ENCODE data around the gene KRABD2.
A peak's percentile ranks its signal among the peaks of the same experiment; 100 is the strongest.

The KRABD2 gene

DNA sequence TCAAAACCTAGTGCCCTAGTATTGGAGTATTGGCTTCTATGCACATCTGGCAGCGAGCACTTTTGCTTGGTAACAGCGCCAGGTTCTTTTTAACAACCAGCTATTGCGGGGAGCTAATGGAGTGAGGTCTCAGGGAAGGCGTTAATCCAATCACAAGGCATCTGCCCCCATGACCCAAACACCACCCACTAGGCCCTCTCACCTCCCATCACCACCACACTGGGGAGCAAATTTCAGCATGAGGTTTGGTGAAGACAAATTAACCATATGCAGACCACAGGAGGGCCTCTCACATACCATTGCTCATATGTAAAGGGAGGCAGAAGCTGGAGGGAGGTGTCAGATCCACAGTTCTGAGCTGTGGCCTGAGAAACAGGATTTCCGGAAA lies 37.8 kb downstream of the KRABD2 start:
- no peaks in the 10 kb centered on the region for H3K9me3 Mint-ChIP-seq
- H3K9ac ChIP-seq (ENCODE audit: insufficient read depth, low read length, poor library complexity, severe bottlenecking): no peak overlapping the region
- no peaks in the 10 kb centered on the region for H3K9me3 ChIP-seq (replicated peaks in 1 of 2; ENCODE audit: control insufficient read depth in 1 of 2, insufficient read depth in 1 of 2, low read length in 2 of 2)
- H3K4me1 ChIP-seq (ENCODE audit: control insufficient read depth in 1 of 2, insufficient read depth in 2 of 2, low read length in 2 of 2): peaks cover 13 to 20% of the 10 kb centered on the region in 2 donors
- no peak for DNase-seq
- H3K27ac ChIP-seq (ENCODE audit: low read depth in 1 of 2, low read length in 2 of 2): no peak overlapping the region
- H4K20me1 ChIP-seq (ENCODE audit: insufficient read depth, low read length): no peaks in the 10 kb centered on the region
- peaks cover 12% of the 10 kb centered on the region for H3K4me1 Mint-ChIP-seq
- WGBS (ENCODE audit: insufficient coverage): 100% methylated on average over 1 of the region's 5 CpGs
- H3K4me2 ChIP-seq (replicated peaks; ENCODE audit: extremely low read depth, low read length, poor library complexity, severe bottlenecking): peak overlapping the region; percentile 73
- H2AFZ ChIP-seq (ENCODE audit: insufficient read depth, low read depth, low read length, poor library complexity, severe bottlenecking): peak overlapping the region; percentile 71
- peak overlapping the region in 5 of 7 donors; percentile 13 to 78 (median 64) for H3K27ac Mint-ChIP-seq
- no peaks in the 10 kb centered on the region for H3K79me2 ChIP-seq (ENCODE audit: insufficient read depth, low read length)
- H3K4me3 ChIP-seq (replicated peaks in 1 of 3; ENCODE audit: low read depth in 2 of 3, low read length in 3 of 3): peak overlapping the region in 1 of 3 experiments; percentile 61
- H3K36me3 ChIP-seq (replicated peaks in 1 of 2; ENCODE audit: control insufficient read depth in 1 of 2, insufficient read depth in 2 of 2, low read length in 2 of 2): no peaks in the 10 kb centered on the region
- H3K27me3 Mint-ChIP-seq (ENCODE audit: low read depth in 3 of 3): peaks cover 6 to 11% (median 6%) of the 10 kb centered on the region in 3 donors
- H3K4me3 Mint-ChIP-seq: peak overlapping the region in 1 of 2 donors; percentile 82
- TF ChIP-seq CTCF (IDR thresholded peaks at IDR 0.05): no peak
- intact Hi-C loops (cut with micrococcal nuclease): no loop called here
- H3K27me3 ChIP-seq (ENCODE audit: control insufficient read depth in 2 of 2, insufficient read depth in 2 of 2, low read length in 2 of 2): no peaks in the 10 kb centered on the region
- no peaks in the 10 kb centered on the region for H3K36me3 Mint-ChIP-seq

GRCh38 chr17:8337802-8338752 lies 38.4 kb downstream of the KRABD2 start:
- no peak for TF ChIP-seq CTCF (IDR thresholded peaks at IDR 0.05)
- Histone ChIP-seq H3K4me2 (replicated peaks; ENCODE audit: extremely low read depth, low read length, poor library complexity, severe bottlenecking) (peak overlapping the region; percentile 73), H3K27ac (ENCODE audit: low read depth in 1 of 2, low read length in 2 of 2) (peak overlapping the region; percentile 40 to 41), H3K9ac (ENCODE audit: insufficient read depth, low read length, poor library complexity, severe bottlenecking) (peak overlapping the region; percentile 32), H3K79me2 (ENCODE audit: insufficient read depth, low read length) (no peaks in the 10 kb centered on the region), H3K4me3 (replicated peaks in 1 of 3; ENCODE audit: low read depth in 2 of 3, low read length in 3 of 3) (peak overlapping the region; percentile 12 to 61 (median 34)), H3K9me3 (replicated peaks in 1 of 2; ENCODE audit: control insufficient read depth in 1 of 2, insufficient read depth in 1 of 2, low read length in 2 of 2) (no peaks in the 10 kb centered on the region), H3K36me3 (replicated peaks in 1 of 2; ENCODE audit: control insufficient read depth in 1 of 2, insufficient read depth in 2 of 2, low read length in 2 of 2) (no peaks in the 10 kb centered on the region), H2AFZ (ENCODE audit: insufficient read depth, low read depth, low read length, poor library complexity, severe bottlenecking) (peak overlapping the region; percentile 71), H3K27me3 (ENCODE audit: control insufficient read depth in 2 of 2, insufficient read depth in 2 of 2, low read length in 2 of 2) (no peaks in the 10 kb centered on the region), H4K20me1 (ENCODE audit: insufficient read depth, low read length) (no peaks in the 10 kb centered on the region), H3K4me1 (ENCODE audit: control insufficient read depth in 1 of 2, insufficient read depth in 2 of 2, low read length in 2 of 2) (peaks cover 13 to 20% of the 10 kb centered on the region in 2 donors)
- H3K36me3 Mint-ChIP-seq: no peaks in the 10 kb centered on the region
- H3K27me3 Mint-ChIP-seq (ENCODE audit: low read depth in 3 of 3): peaks cover 6 to 11% (median 6%) of the 10 kb centered on the region in 3 donors
- H3K27ac Mint-ChIP-seq: peak overlapping the region in 6 of 7 donors; percentile 41 to 87 (median 76)
- WGBS (ENCODE audit: insufficient coverage): 4% methylated on average over 9 of the region's 11 CpGs
- no peaks in the 10 kb centered on the region for H3K9me3 Mint-ChIP-seq
- DNase-seq: peak; percentile 45 to 90 (median 72)
- intact Hi-C loops (cut with micrococcal nuclease): no loop called here
- peak overlapping the region; percentile 56 to 82 for H3K4me3 Mint-ChIP-seq
- peaks cover 12% of the 10 kb centered on the region for H3K4me1 Mint-ChIP-seq
